H4 (cell line): ENCODE data around the gene MRPL3. TPM values are rescaled to one million over a fixed set of nuclear protein-coding genes. Genes with fewer than 3 reads are reported as not detected.

Experiments
- DNase-seq: peaks from one replicate; pipeline ENCODE4 v3.0.0-alpha.2; 2015; ENCODE audit warnings: low spot score
- total RNA-seq: library from RNA; depleted of rRNA; stranded (reverse); fragments of >200 nt; shearing (Covaris generic); gene quantifications from 2 replicates; pipeline ENCODE4 v1.2.3, GENCODE V29; 2014; rRNA removed

Gene MRPL3
- total RNA-seq = 287 and 295 TPM in 2 replicates

DNA sequence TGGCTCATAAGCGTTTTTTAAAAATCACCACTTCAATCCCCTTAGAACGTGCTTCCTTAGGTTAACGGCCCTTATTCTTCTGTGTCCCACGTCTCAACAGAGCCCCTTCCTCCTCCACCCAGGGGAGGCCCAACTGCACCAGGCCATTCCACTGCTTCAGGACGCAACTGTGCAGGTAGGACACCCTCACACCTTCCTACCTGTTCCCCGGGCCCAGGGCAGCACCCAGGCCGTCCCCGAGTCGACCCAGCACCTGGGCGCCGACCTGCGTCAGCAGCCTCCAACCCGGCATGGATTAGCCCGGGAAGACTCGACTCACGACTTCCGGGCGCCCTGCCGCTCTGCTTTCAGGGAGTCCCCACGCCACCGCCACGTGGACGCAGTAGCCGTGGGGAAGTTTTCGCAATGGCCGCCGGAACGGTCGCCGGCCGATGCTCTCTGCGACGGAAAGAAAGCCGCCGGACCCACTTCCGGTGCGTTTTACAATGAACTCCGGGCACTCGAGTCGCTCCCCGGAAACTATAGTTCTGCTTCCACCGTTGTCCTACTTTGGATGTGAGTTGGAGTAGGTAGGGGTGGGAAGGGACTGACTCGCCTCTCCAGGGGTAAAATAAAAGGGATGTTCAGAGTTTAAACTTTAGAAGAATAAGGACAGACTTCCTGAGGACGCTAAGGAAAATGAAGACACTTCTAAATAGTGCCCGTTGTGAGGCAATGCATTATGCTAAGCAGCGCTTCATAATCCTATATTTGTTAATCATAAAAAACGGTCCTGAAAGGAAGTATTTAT lies at the start of gene MRPL3:
TSS of gene MRPL3 (minus strand) at position 442 of the 790 bp plus-strand sequence. CDS start at position 292, 150 bp downstream.
- peak; percentile 85 for DNase-seq

DNA sequence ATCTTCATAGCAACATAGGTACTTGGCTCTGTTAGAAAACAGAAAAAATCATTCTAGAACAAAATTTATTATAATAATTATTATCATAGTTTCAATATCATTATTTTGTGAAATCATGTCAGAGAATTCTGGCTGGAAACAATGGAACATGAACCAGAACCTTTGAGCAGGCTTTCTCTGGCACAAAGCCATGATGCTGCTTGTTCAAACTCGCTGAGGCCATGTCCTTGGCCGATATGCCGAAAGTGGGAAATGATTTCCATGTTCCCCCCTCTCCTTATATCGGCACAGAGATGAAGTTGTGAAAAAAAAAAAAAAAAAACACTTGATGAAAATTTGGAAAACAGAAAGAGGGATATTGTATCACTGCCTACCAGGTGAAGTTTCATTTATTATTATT lies 49.0 kb upstream of the MRPL3 start:
- no peak for DNase-seq

- no peak for DNase-seq
Measured at GRCh38 chr3:131550562-131551465, 48.0 kb upstream of the MRPL3 start.

GRCh38 chr3:131549340-131549739 lies 46.6 kb upstream of the MRPL3 start:
- no peak for DNase-seq

DNA sequence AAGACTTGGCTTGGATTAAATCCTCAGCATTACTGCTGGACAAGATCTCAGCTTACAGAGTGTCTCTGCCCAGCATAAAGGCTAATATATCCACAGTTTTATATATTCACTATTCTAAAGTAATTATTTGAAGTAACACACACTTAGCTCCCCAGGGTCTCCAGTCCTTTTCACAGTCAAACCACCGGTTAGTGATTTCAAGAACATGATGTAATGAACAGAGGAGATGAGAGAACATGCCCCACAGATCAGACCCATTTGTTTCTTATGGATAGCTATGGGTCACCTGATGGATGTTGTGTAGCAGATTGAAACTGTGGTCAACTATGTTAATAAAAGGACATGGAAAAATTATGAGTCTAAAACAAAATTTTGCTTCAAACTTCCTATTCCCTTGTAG lies 44.8 kb upstream of the MRPL3 start:
- DNase-seq = no peak

- DNase-seq = no peak
Measured at GRCh38 chr3:131546441-131546840, 43.7 kb upstream of the MRPL3 start.

- no peak for DNase-seq
Measured at GRCh38 chr3:131544557-131544956, 41.8 kb upstream of the MRPL3 start.

- peak; percentile 88 for DNase-seq
Measured at GRCh38 chr3:131543714-131544113, 40.9 kb upstream of the MRPL3 start.

GRCh38 chr3:131541288-131541687 lies 38.5 kb upstream of the MRPL3 start:
- DNase-seq = no peak

- no peak for DNase-seq
Measured at GRCh38 chr3:131540821-131541220, 38.0 kb upstream of the MRPL3 start.

DNA sequence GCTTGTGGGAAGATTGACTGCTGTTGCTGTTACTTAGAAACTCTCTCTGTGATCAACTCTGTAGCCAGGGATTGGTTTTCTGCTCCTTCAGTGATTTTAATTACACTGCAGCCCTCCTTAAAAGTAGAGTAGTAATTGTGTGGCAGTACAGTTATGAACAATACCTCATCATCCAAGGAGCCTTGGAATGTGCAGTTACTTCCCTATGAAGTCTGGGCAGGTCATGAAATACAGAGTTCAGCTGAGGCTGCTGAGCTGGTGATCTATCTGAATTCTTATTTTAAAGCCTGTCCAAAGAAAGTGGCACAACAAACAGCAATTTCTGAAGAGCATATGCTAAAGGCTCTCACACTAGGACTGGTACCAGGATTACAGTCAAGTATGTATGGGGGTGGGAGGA lies 37.4 kb upstream of the MRPL3 start:
- no peak for DNase-seq

DNA sequence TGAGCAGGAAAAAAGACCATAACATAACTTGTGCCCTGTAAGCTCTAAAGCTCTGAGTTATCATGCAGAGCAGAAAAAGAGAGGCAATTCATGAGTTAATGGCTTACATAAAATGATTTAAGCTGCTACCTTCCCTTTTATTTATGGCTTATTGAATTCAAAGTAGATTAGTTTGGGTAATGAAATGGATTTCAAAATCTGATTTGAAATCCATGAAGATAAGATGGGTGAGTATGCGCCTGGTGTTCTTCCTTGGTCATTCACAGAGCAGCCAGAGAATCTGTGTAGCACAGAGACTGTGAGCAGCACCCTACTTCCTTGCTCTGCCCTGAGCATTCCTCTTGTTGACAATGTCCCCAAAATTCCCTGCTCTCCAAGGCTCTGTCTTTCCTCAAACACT lies 36.2 kb upstream of the MRPL3 start:
- no peak for DNase-seq

DNA sequence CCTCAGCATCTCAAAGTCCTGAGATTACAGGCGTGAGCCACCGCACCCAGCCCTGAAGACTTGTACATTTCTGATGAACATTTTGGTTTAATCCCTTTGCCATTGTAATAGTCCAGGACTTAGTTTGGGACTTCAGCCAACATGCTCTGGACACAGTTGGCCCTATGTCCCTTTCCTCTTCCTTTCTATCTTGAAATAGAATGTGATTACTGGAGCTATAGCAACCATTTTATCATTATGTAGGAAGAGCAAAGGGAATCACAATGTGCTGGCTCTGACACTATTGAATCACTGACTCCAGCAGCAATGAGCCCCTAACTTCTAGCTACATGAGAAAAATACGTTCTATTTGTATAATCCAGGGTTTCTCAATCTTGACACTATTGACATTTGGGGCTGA lies 34.8 kb upstream of the MRPL3 start:
- DNase-seq = no peak

DNA sequence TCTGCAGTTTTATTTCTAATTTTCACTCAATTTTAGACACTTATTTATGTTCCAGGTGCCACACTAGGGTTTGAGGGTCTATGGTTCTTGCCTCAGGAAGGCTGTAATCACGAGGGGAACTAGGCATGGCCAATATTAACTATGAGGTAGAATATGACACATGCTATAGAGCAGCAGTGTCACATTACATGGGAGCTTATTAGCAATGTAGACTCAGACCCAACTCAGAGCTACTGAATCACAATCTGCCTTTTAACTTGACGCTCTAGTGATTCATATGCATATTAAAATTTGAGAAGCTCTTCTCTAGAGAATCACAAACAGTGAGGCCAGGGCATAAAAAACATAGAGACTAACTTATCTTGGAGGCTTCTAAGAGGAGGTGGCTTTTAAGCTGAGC lies 32.8 kb upstream of the MRPL3 start:
- DNase-seq = no peak

GRCh38 chr3:131535131-131535530 lies 32.4 kb upstream of the MRPL3 start:
- DNase-seq = no peak

DNA sequence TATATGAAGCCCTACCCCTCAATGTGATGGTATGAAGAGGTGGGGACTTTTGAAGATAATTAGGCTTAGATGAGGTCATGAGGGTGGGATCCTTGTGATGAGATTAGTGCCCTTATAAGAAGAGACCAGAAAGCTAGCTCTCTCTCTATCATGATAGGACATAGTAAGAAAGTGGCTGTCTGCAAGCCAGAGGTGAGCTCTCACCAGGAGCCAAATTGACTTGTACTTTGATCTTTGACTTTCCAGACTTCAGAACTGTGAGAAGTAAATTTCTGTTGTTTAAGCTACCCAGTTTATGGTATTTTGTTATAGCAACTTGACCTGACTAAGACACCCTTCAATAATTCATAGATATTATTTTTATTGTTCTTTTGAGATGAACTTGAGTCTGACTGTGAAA lies 29.9 kb upstream of the MRPL3 start:
- DNase-seq = no peak

- no peak for DNase-seq
Measured at GRCh38 chr3:131530843-131531242, 28.1 kb upstream of the MRPL3 start.

DNA sequence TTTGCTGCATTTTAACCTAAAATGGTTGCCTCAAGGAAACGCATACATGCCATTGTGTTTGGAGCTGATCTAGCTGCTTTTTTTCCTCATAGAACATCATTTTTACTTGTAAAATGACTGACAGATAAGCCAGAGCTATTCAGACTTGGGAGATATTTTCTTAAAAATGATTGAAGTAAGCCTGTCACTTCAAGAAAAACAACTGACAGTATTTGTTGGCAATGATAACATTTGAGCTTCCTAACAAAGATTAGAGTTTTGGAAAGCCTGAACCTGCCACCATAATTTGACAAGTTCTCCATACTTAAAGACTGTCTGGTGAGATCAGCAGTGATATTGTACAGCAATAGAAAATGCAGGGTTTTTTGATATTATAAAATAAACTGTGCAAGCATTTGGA lies 27.6 kb upstream of the MRPL3 start:
- DNase-seq = no peak

DNA sequence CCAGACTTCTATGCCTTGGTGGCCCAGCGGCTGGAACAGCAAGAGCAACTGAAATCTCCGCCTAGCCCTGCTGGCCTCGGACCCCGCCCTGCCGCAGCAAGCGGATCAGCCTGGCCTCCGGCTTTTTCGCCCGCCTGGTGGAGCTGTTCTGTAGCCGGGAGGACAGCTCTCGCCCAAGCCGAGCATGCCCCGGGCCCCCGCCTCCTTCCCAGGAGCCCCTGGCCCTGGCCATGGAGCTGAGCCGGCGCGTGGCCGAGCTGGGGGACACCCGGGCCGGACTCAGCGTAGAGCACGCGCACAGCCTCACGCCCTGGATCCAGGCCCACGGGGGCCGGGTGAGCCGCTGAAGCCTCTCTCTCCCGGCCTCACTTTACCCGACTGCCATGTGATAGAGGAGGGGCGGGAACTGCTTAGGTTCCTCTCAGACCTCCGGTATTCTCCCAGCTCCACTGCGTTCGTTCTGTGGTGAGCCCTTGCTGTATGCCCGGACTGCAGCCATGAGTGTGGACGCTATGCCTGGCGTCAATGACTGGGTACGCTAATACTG lies 24.1 kb upstream of the MRPL3 start:
- no peak for DNase-seq

- DNase-seq = no peak
Measured at GRCh38 chr3:131518680-131519079, 15.9 kb upstream of the MRPL3 start.

DNA sequence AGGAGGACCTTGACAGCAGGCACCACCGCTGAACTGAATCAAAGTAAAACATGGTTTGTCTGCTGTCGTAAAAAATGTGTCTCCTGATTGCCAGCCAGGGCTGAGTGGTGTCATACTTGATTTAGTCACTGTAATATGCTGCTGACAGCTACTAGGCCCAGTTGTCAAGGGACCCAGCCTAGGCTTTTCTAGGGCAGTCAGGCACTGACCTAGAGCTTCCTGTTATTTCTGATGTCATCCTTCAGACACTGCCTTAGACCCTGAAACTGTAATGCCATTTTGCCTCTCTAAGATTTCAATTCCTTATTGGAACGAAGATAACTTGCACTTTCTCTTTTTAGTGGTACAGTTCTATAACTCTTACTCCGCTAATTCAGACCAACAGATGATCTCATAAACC lies 2.6 kb upstream of the MRPL3 start:
- no peak for DNase-seq

DNA sequence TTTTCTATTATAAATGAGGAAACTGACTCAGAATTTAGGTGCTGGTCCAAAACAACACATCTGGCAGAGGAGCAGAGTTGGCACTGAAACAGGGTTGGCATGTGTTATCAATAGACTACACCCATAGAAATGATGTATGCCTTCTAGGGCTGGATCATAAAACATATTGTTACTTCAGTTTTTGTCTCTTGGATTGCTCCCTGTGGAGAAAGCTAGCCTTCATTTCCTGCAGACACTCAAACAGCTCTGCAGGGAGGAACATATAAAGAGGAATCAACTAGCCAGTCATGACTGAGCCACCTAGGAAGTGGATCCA lies 507 bp upstream of the MRPL3 start:
- no peak for DNase-seq

DNA sequence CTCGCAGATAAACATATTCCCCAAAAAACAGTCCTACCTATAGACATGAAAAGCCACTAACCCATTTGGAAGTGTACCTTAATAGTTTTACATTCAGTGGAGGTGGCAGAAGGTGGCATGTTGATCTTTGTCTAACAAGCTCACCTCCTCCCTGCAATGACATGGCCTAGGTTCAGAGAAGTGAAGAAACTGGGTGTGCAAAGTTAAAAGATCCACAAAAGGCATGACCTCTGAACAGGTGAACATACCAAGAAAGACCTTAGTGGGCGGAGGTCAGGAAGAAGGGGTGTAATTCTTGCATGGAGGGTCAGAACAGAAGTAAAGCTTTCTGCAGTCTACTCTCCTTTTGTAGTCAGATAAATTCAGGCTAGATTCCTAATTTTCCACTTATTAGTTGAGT lies 822 bp downstream of the MRPL3 start:
- DNase-seq = no peak
